Neural cell (in vitro differentiated cells): ENCODE measurements around the gene POLR3B. TPM values are rescaled to one million over a fixed set of nuclear protein-coding genes. Genes with fewer than 3 reads are reported as not detected.

Experiments used
- H2AFZ ChIP-seq: fragments of 200-600, 300-800 bp; sonication (generic), shearing (Covaris generic); 2 replicates; pipeline ENCODE4 v1.6.0; 2014; ENCODE audit warnings: low read depth, mild to moderate bottlenecking, antibody characterized with exemption, low read length, moderate library complexity
- H3F3A ChIP-seq: fragments of 200-600 bp; shearing (Covaris generic); 2 replicates; pipeline ENCODE4 v1.6.1; 2016; ENCODE audit warnings: mild to moderate bottlenecking, moderate library complexity, mixed read lengths, antibody characterized with exemption, low read length; ENCODE audit not compliant: insufficient read depth, poor library complexity, severe bottlenecking
- H3K27ac ChIP-seq: fragments of 200-600, 300-800 bp; sonication (generic), shearing (Covaris generic); 2 replicates; pipeline ENCODE4 v1.5.1; 2014; ENCODE audit warnings: mild to moderate bottlenecking, low read length, moderate library complexity
- H3K27me3 ChIP-seq: fragments of 300-800, 200-600 bp; sonication (generic), shearing (Covaris generic); 2 replicates; pipeline ENCODE4 v1.6.0; 2014; ENCODE audit warnings: mild to moderate bottlenecking, low read depth, low read length, moderate library complexity; ENCODE audit not compliant: insufficient read depth
- H3K36me3 ChIP-seq: fragments of 300-800, 200-600 bp; sonication (generic), shearing (Covaris generic); 2 replicates; pipeline ENCODE4 v1.5.1; 2014; ENCODE audit warnings: mild to moderate bottlenecking, antibody characterized with exemption, low read length, moderate library complexity; ENCODE audit not compliant: insufficient read depth
- H3K4me2 ChIP-seq: fragments of 300-800, 200-600 bp; sonication (generic), shearing (Covaris generic); 2 replicates; pipeline ENCODE4 v1.6.0; 2014; ENCODE audit warnings: mild to moderate bottlenecking, low read length
- H3K4me3 ChIP-seq: fragments of 300-800, 200-600 bp; sonication (generic), shearing (Covaris generic); 2 replicates; pipeline ENCODE4 v1.5.1; 2014; ENCODE audit warnings: mild to moderate bottlenecking, low read length, moderate library complexity
- H3K79me2 ChIP-seq: fragments of 200-600 bp; shearing (Covaris generic); replicated peaks from 2 replicates; pipeline ENCODE4 v1.6.0; 2014; ENCODE audit warnings: mild to moderate bottlenecking, low read length, moderate library complexity; ENCODE audit not compliant: insufficient read depth
- H3K9ac ChIP-seq: fragments of 300-800, 200-600 bp; sonication (generic), shearing (Covaris generic); 2 replicates; pipeline ENCODE4 v1.6.1; 2016; ENCODE audit warnings: mild to moderate bottlenecking, low read length, mixed read lengths
- H3K9me2 ChIP-seq: fragments of 200-600 bp; shearing (Covaris generic); 2 replicates; pipeline ENCODE4 v1.6.1; 2016; ENCODE audit warnings: mild to moderate bottlenecking, low read length, mixed read lengths; ENCODE audit not compliant: insufficient read depth
- H3K9me3 ChIP-seq: fragments of 200-600, 300-800 bp; sonication (generic), shearing (Covaris generic); 2 replicates; pipeline ENCODE4 v1.6.1; 2016; ENCODE audit warnings: mild to moderate bottlenecking, mixed run types, low read length, moderate library complexity, mixed read lengths
- H4K20me1 ChIP-seq: fragments of 200-600 bp; shearing (Covaris generic); 2 replicates; pipeline ENCODE4 v1.6.1; 2016; ENCODE audit warnings: mild to moderate bottlenecking, mixed run types; ENCODE audit not compliant: insufficient read depth
- CTCF ChIP-seq: fragments of 450-650 bp; IDR thresholded peaks from 2 replicates; pipeline ENCODE4 v1.5.1; 2014; ENCODE audit warnings: antibody characterized with exemption, mild to moderate bottlenecking, moderate library complexity; ENCODE audit not compliant: poor library complexity, severe bottlenecking
- EP300 ChIP-seq: fragments of 450-650 bp; conservative IDR thresholded peaks from 2 replicates; pipeline ENCODE4 v1.6.1; 2014; ENCODE audit warnings: antibody characterized with exemption, mild to moderate bottlenecking, moderate library complexity; ENCODE audit not compliant: poor library complexity, severe bottlenecking
- EZH2 ChIP-seq: fragments of 200-600, 300-800 bp; shearing (Covaris generic), sonication (generic); IDR thresholded peaks from 2 replicates; pipeline ENCODE4 v1.6.1; 2014; ENCODE audit warnings: antibody characterized with exemption, low read length, borderline replicate concordance, mild to moderate bottlenecking; ENCODE audit not compliant: insufficient read depth, poor library complexity, severe bottlenecking
- MXI1 ChIP-seq: fragments of 450-650 bp; conservative IDR thresholded peaks from 2 replicates; pipeline ENCODE4 v1.6.1; 2014; ENCODE audit warnings: antibody characterized with exemption, mild to moderate bottlenecking; ENCODE audit not compliant: poor library complexity, severe bottlenecking
- POLR2AphosphoS5 ChIP-seq: IDR thresholded peaks from 2 replicates; pipeline ENCODE4 v1.6.1; 2012
- RAD21 ChIP-seq: fragments of 450-650 bp; conservative IDR thresholded peaks from 2 replicates; pipeline ENCODE4 v1.6.1; 2014; ENCODE audit warnings: antibody characterized with exemption, mild to moderate bottlenecking, moderate library complexity
- SMC3 ChIP-seq: fragments of 450-650 bp; conservative IDR thresholded peaks from 2 replicates; pipeline ENCODE4 v1.6.1; 2014; ENCODE audit warnings: antibody characterized with exemption, mild to moderate bottlenecking, moderate library complexity; ENCODE audit not compliant: poor library complexity
- TAF1 ChIP-seq: IDR thresholded peaks from 2 replicates; pipeline ENCODE4 v1.6.1; 2012; ENCODE audit warnings: low read depth
- polyA plus RNA-seq: library from polyadenylated mRNA; depleted of rRNA; stranded (reverse); fragments of >200 nt; gene quantifications from 2 replicates; pipeline ENCODE4 v1.2.3, GENCODE V29; 2014
- TF ChIP-seq, protein P1 (sequence below): IDR thresholded peaks from 2 replicates; pipeline ENCODE4 v1.6.1; 2012; ENCODE audit warnings: borderline replicate concordance

Gene POLR3B
- polyA plus RNA-seq, 1 donor from 2014 or later = 4.3 TPM

- Histone ChIP-seq H3K79me2 (no peaks in the 10 kb centered on the region), H3K27me3 (no peaks in the 10 kb centered on the region)
- TF ChIP-seq RAD21 = no peak
- no peak for TF ChIP-seq MXI1
- no peak for TF ChIP-seq SMC3
- TF ChIP-seq EP300 = no peak
- TF ChIP-seq, protein P1, sequence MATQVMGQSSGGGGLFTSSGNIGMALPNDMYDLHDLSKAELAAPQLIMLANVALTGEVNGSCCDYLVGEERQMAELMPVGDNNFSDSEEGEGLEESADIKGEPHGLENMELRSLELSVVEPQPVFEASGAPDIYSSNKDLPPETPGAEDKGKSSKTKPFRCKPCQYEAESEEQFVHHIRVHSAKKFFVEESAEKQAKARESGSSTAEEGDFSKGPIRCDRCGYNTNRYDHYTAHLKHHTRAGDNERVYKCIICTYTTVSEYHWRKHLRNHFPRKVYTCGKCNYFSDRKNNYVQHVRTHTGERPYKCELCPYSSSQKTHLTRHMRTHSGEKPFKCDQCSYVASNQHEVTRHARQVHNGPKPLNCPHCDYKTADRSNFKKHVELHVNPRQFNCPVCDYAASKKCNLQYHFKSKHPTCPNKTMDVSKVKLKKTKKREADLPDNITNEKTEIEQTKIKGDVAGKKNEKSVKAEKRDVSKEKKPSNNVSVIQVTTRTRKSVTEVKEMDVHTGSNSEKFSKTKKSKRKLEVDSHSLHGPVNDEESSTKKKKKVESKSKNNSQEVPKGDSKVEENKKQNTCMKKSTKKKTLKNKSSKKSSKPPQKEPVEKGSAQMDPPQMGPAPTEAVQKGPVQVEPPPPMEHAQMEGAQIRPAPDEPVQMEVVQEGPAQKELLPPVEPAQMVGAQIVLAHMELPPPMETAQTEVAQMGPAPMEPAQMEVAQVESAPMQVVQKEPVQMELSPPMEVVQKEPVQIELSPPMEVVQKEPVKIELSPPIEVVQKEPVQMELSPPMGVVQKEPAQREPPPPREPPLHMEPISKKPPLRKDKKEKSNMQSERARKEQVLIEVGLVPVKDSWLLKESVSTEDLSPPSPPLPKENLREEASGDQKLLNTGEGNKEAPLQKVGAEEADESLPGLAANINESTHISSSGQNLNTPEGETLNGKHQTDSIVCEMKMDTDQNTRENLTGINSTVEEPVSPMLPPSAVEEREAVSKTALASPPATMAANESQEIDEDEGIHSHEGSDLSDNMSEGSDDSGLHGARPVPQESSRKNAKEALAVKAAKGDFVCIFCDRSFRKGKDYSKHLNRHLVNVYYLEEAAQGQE = no peak
- no peak for TF ChIP-seq CTCF
- TF ChIP-seq POLR2AphosphoS5 = no peak
- no peak for TF ChIP-seq EZH2
- no peak for TF ChIP-seq TAF1
Observed at GRCh38 chr12:106362971-106363370, 5.4 kb downstream of the POLR3B start.

GRCh38 chr12:106364261-106364660 is 6.7 kb downstream of the POLR3B start:
- H3K36me3 ChIP-seq = no peaks in the 10 kb centered on the region
- no peak overlapping the region for H2AFZ ChIP-seq
- H3K4me2 ChIP-seq = no peak overlapping the region
- H3F3A ChIP-seq = no peaks in the 10 kb centered on the region
- no peaks in the 10 kb centered on the region for H3K27me3 ChIP-seq
- H3K9ac ChIP-seq = no peak overlapping the region
- H3K4me3 ChIP-seq = no peak overlapping the region
- no peaks in the 10 kb centered on the region for H3K9me2 ChIP-seq
- no peaks in the 10 kb centered on the region for H4K20me1 ChIP-seq
- H3K27ac ChIP-seq = no peak overlapping the region
- no peaks in the 10 kb centered on the region for H3K9me3 ChIP-seq
- TF ChIP-seq, protein P1 = no peak
- TF ChIP-seq MXI1 (no peak), CTCF (no peak), EZH2 (no peak), TAF1 (no peak), SMC3 (no peak), EP300 (no peak), RAD21 (no peak), POLR2AphosphoS5 (no peak)
- no peaks in the 10 kb centered on the region for H3K79me2 ChIP-seq

More at GRCh38 chr12:106362971-106363370, 5.4 kb downstream of the POLR3B start:
- Histone ChIP-seq H3K27ac (no peak overlapping the region), H3K9me2 (no peaks in the 10 kb centered on the region), H3K36me3 (no peaks in the 10 kb centered on the region), H3K4me2 (no peak overlapping the region), H3K9me3 (no peaks in the 10 kb centered on the region), H2AFZ (no peak overlapping the region), H3K9ac (no peak overlapping the region), H3K4me3 (no peak overlapping the region), H4K20me1 (no peaks in the 10 kb centered on the region), H3F3A (no peaks in the 10 kb centered on the region)
